HepG2 (cell line): ENCODE data around the gene PDIA4. TPM values are rescaled to one million over a fixed set of nuclear protein-coding genes. Genes with fewer than 3 reads are reported as not detected.

Experiments used
- BHLHE40 ChIP-seq: IDR thresholded peaks from 2 replicates; pipeline ENCODE4 v1.6.1; 2011; ENCODE audit warnings: low read length, improper control_type of control experiment
- CENPX ChIP-seq: sonication (generic); formaldehyde crosslinking; IDR thresholded peaks from 2 replicates; pipeline ENCODE4 v1.9.0; 2021; ENCODE audit warnings: mild to moderate bottlenecking, missing genetic modification reagents, moderate library complexity
- CSRNP1 ChIP-seq: sonication (generic); formaldehyde crosslinking; IDR thresholded peaks from 2 replicates; pipeline ENCODE4 v1.8.1; 2023; ENCODE audit warnings: mild to moderate bottlenecking, missing genetic modification reagents
- E2F5 ChIP-seq: sonication (generic); formaldehyde crosslinking; conservative IDR thresholded peaks from 2 replicates; pipeline ENCODE4 v1.4.0; 2020; ENCODE audit warnings: missing genetic modification reagents
- HNRNPH1 ChIP-seq: fragments of 200-400 bp; formaldehyde crosslinking; optimal IDR thresholded peaks from 2 replicates; pipeline ENCODE3; 2017; ENCODE audit warnings: mild to moderate bottlenecking, low read depth, low read length
- HOXA5 ChIP-seq: sonication (generic); formaldehyde crosslinking; IDR thresholded peaks from 2 replicates; pipeline ENCODE4 v1.4.0; 2020; ENCODE audit warnings: missing genetic modification reagents
- IRX3 ChIP-seq: sonication (generic); formaldehyde crosslinking; IDR thresholded peaks from 2 replicates; pipeline ENCODE4 v1.8.1; 2023; ENCODE audit warnings: mild to moderate bottlenecking, low read depth, missing genetic modification reagents, borderline replicate concordance
- KDM3A ChIP-seq: IDR thresholded peaks from 2 replicates; pipeline ENCODE4 v1.6.1; 2018; ENCODE audit warnings: low read depth, missing compliant biosample characterization
- REL ChIP-seq: sonication (generic); formaldehyde crosslinking; conservative IDR thresholded peaks from 2 replicates; pipeline ENCODE4 v1.8.0; 2022; ENCODE audit warnings: mild to moderate bottlenecking, missing genetic modification reagents, moderate library complexity
- RERE ChIP-seq: IDR thresholded peaks from 2 replicates; pipeline ENCODE4 v1.6.1; 2016; ENCODE audit warnings: low read depth, missing genetic modification reagents, missing compliant biosample characterization
- SNAPC5 ChIP-seq: sonication (generic); formaldehyde crosslinking; IDR thresholded peaks from 2 replicates; pipeline ENCODE4 v1.8.1; 2023; ENCODE audit warnings: mild to moderate bottlenecking, missing genetic modification reagents, borderline replicate concordance
- SNRNP70 ChIP-seq: fragments of 200-400 bp; formaldehyde crosslinking; IDR thresholded peaks from 2 replicates; pipeline ENCODE4 v1.6.1; 2017; ENCODE audit warnings: mild to moderate bottlenecking, low read depth, low read length, moderate library complexity
- ZNF17 ChIP-seq: sonication (generic); formaldehyde crosslinking; IDR thresholded peaks from 2 replicates; pipeline ENCODE4 v1.5.0; 2020; ENCODE audit warnings: mild to moderate bottlenecking, missing genetic modification reagents
- ZNF251 ChIP-seq: sonication (generic); formaldehyde crosslinking; IDR thresholded peaks from 2 replicates; pipeline ENCODE4 v1.9.0; 2021; ENCODE audit warnings: mild to moderate bottlenecking, missing genetic modification reagents
- ZNF264 ChIP-seq: sonication (generic); formaldehyde crosslinking; IDR thresholded peaks from 2 replicates; pipeline ENCODE4 v1.4.0; 2020; ENCODE audit warnings: missing genetic modification reagents
- ZNF430 ChIP-seq: sonication (generic); formaldehyde crosslinking; IDR thresholded peaks from 2 replicates; pipeline ENCODE4 v1.9.0; 2021; ENCODE audit warnings: mild to moderate bottlenecking, missing genetic modification reagents
- ZNF451 ChIP-seq: sonication (generic); formaldehyde crosslinking; IDR thresholded peaks from 2 replicates; pipeline ENCODE4 v1.5.0; 2020; ENCODE audit warnings: mild to moderate bottlenecking, missing genetic modification reagents
- ZNF589 ChIP-seq: sonication (generic); formaldehyde crosslinking; conservative IDR thresholded peaks from 2 replicates; pipeline ENCODE4 v1.8.0; 2022; ENCODE audit warnings: mild to moderate bottlenecking, moderate library complexity, missing genetic modification reagents
- ZNF740 ChIP-seq: sonication (generic); formaldehyde crosslinking; IDR thresholded peaks from 2 replicates; pipeline ENCODE4 v1.4.0; 2020; ENCODE audit warnings: missing genetic modification reagents
- ZSCAN25 ChIP-seq: sonication (generic); formaldehyde crosslinking; IDR thresholded peaks from 2 replicates; pipeline ENCODE4 v1.8.0; 2022; ENCODE audit warnings: mild to moderate bottlenecking, missing genetic modification reagents
- polyA plus RNA-seq, 8 experiments: library from polyadenylated mRNA; depleted of rRNA in 3 of 8; stranded (reverse) in 7 of 8; unstranded in 1 of 8; fragments of >200 nt; fragmentation: Illumina TruSeq in 4 of 8; extraction: Trizol in 4 of 8; gene quantifications; 2 replicates each; pipeline versions ENCODE4 v1.2.1 to v1.2.3, GENCODE V29; 2011 to 2016; ENCODE audit warnings: low read depth in 4 of 8, missing spikeins in 1 of 8, mixed read lengths in 1 of 8; ENCODE audit not compliant: insufficient read depth in 1 of 8
- total RNA-seq, 5 experiments: library from RNA; depleted of rRNA; stranded (reverse); fragments of >200 nt; fragmentation: Illumina TruSeq; extraction: Trizol; gene quantifications; 2 replicates each; pipeline ENCODE4 v1.2.3, GENCODE V29; 2016; ENCODE audit warnings: low read depth in 1 of 5

The PDIA4 gene
- total and polyA plus RNA-seq, 2 of the 13 experiments (the other 11 are each of a cell fraction or from before 2014, with no cell fraction given), result 278 to 402 TPM

GRCh38 chr7:148983200-148984146 is 44.8 kb downstream of the PDIA4 start (continued):
- TF ChIP-seq CSRNP1 (CRISPR knock-in tag) (no peak), ZNF264 (CRISPR knock-in tag) (no peak), HNRNPH1 (no peak), ZNF740 (no peak), ZNF589 (CRISPR knock-in tag) (0 out of 2 replicates have a peak, but pooled peaks have one; percentile 36), ZNF430 (CRISPR knock-in tag) (no peak), SNRNP70 (no peak), IRX3 (CRISPR knock-in tag) (no peak), ZNF251 (CRISPR knock-in tag) (no peak), CENPX (CRISPR knock-in tag) (no peak), REL (CRISPR knock-in tag) (no peak), BHLHE40 (no peak), HOXA5 (CRISPR knock-in tag) (no peak; the same call in 1 of the 2 replicates), ZNF451 (CRISPR knock-in tag) (no peak), ZNF17 (no peak), SNAPC5 (CRISPR knock-in tag) (peak; percentile 100), ZSCAN25 (CRISPR knock-in tag) (no peak), KDM3A (CRISPR knock-in tag) (no peak), RERE (no peak), E2F5 (CRISPR knock-in tag) (no peak)
